Omental fat pad (tissue), 4 donors: ENCODE data around the gene FAM120A. TPM values are rescaled to one million over a fixed set of nuclear protein-coding genes. Genes with fewer than 3 reads are reported as not detected.

Source experiments
- ATAC-seq: fragments of 150-250 bp; one replicate; pipeline ENCODE4 v1.9.1; 2016; ENCODE audit warnings: mild to moderate bottlenecking, moderate library complexity; ENCODE audit not compliant: low FRiP score
- DNase-seq: peaks from one replicate; pipeline ENCODE4 v3.0.0-alpha.2; 2019; ENCODE audit warnings: low spot score
- CTCF ChIP-seq, 3 donors: fragments of 450-650 bp; IDR thresholded peaks; one replicate each; pipeline ENCODE4 v1.5.1; 2016 to 2017; ENCODE audit warnings: antibody characterized with exemption in 3 of 3, mild to moderate bottlenecking in 3 of 3, moderate library complexity in 2 of 3
- total RNA-seq, 4 donors: library from RNA; depleted of rRNA; stranded (reverse); fragments of >200 nt; gene quantifications; one replicate each; pipeline ENCODE4 v1.1.0, GENCODE V29; 2016

The FAM120A gene
- total RNA-seq, 4 donors from 2014 or later: 85.3 to 111 (median 102) TPM

GRCh38 chr9:93601666-93602065 lies 150.2 kb downstream of the FAM120A start:
- ATAC-seq (no peak), DNase-seq (no peak)
- TF ChIP-seq CTCF (IDR thresholded peaks at IDR 0.05): no peak

GRCh38 chr9:93603011-93603410 lies 151.5 kb downstream of the FAM120A start:
- ATAC-seq: no peak
- DNase-seq: no peak
- no peak for TF ChIP-seq CTCF (IDR thresholded peaks at IDR 0.05)

DNA sequence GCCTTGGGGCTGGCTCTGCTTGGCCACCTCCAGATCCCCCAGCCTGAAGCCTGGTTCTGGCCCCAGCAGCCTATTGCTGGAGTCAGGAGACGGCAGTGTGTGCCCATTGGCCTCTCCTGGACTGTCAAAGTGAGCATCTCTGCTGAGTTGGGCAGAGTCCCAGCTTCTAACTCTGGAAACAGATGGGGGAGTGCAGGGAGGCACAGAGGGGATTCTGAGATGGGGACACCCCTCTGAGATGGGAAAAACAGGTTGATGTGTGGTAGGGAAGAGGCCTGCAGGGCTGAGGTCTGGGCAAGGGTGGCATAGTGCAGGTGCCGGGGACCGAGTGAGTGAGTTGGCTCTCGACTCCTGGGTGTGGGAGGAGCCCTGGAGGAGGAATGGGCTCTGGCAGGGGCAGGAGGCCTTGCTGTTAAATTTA lies 152.4 kb downstream of the FAM120A start:
- DNase-seq (no peak), ATAC-seq (no peak)
- TF ChIP-seq CTCF (IDR thresholded peaks at IDR 0.05): no peak

GRCh38 chr9:93606187-93606586 lies 154.7 kb downstream of the FAM120A start:
- DNase-seq (no peak), ATAC-seq (no peak)
- TF ChIP-seq CTCF (IDR thresholded peaks at IDR 0.05): no peak

GRCh38 chr9:93610206-93610605 lies 158.7 kb downstream of the FAM120A start:
- DNase-seq: no peak

DNA sequence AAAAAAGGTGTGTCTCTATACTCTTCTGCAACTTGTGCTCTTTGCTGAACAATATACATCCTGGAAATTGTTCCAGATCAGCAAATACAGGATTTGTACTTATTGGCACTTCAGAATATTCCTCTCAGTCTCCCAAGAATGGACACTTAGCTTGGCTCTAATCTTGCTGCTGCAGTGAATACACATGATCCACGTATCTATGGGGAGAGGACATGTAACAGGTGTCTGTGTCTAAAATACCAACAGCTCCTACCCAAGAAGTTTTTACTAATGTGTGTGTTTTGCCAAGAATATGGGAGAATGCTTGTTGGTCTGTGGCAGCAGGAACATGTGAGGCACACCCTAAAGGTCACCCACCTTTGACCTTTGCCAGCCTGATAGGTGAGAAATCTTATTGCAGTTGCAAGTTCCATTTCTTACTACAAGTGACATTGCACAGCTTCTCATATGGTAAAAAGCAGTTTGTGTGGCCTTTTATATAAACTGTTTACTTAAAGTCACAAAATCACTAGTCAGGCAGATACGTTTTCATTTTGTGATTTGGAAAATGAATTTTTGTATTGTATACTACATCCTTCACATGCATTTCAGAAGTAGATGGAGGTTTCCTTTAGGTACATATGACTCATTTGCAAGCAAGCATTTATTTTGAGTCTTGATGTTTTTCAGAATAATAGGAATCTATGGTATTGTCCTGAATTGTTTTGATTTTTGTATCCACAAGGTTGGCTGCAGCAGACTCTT lies 160.7 kb downstream of the FAM120A start:
- no peak for TF ChIP-seq CTCF (IDR thresholded peaks at IDR 0.05)
- DNase-seq: no peak
- ATAC-seq: no peak

More at GRCh38 chr9:93610206-93610605, 158.7 kb downstream of the FAM120A start:
- ATAC-seq: no peak
- TF ChIP-seq CTCF (IDR thresholded peaks at IDR 0.05): no peak

DNA sequence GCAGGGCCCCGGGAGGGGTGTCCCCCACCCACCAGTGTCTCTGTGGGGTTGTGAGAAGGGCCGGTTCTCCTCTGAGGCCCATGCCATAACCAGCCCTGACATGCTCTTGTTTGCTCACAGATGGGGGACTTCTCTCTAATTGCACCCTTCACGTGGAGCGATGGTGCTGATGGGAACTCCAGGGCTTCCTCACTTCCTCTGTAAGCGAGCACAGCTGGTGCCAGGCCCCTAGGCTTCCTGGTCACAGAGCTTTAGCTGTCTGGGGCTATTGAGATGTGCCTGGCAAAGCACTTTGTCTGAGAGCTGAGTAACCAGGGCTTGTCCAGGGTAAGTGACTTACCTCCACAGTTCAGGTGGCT lies 161.3 kb downstream of the FAM120A start:
- DNase-seq (no peak), ATAC-seq (no peak)
- TF ChIP-seq CTCF (IDR thresholded peaks at IDR 0.05): no peak
